GM15510 (cell line): ENCODE measurements around the gene ATP8A2.

Experiments
- POLR2A ChIP-seq: IDR thresholded peaks from 3 replicates; pipeline ENCODE4 v1.6.1; 2011; ENCODE audit warnings: borderline replicate concordance; ENCODE audit not compliant: insufficient read length; ENCODE audit errors: extremely low read depth

ATP8A2 gene

GRCh38 chr13:26020891-26021290 is 649.1 kb downstream of the ATP8A2 start:
- TF ChIP-seq POLR2A = no peak

GRCh38 chr13:26021516-26021915 is 649.7 kb downstream of the ATP8A2 start:
- TF ChIP-seq POLR2A = no peak

- TF ChIP-seq POLR2A = no peak
These were observed 650.2 kb downstream of the ATP8A2 start for GRCh38 chr13:26021956-26022355.

- TF ChIP-seq POLR2A = no peak
These were observed 650.9 kb downstream of the ATP8A2 start for GRCh38 chr13:26022538-26023292.

GRCh38 chr13:26024558-26024957 is 652.8 kb downstream of the ATP8A2 start:
- no peak for TF ChIP-seq POLR2A

GRCh38 chr13:26025196-26025595 is 653.4 kb downstream of the ATP8A2 start:
- TF ChIP-seq POLR2A = no peak

GRCh38 chr13:26025771-26026170 is 654.0 kb downstream of the ATP8A2 start:
- no peak for TF ChIP-seq POLR2A

GRCh38 chr13:26026211-26026610 is 654.4 kb downstream of the ATP8A2 start:
- no peak for TF ChIP-seq POLR2A

- no peak for TF ChIP-seq POLR2A
These were observed 657.9 kb downstream of the ATP8A2 start for GRCh38 chr13:26029581-26030136.

- no peak for TF ChIP-seq POLR2A
These were observed 658.6 kb downstream of the ATP8A2 start for GRCh38 chr13:26030331-26030730.

- no peak for TF ChIP-seq POLR2A
These were observed 662.2 kb downstream of the ATP8A2 start for GRCh38 chr13:26034018-26034417.

GRCh38 chr13:26036383-26036782 is 664.6 kb downstream of the ATP8A2 start:
- TF ChIP-seq POLR2A = no peak

- no peak for TF ChIP-seq POLR2A
These were observed 665.5 kb downstream of the ATP8A2 start for GRCh38 chr13:26037302-26037701.

GRCh38 chr13:26038931-26039475 is 667.2 kb downstream of the ATP8A2 start:
- TF ChIP-seq POLR2A = no peak

GRCh38 chr13:26041444-26041843 is 669.7 kb downstream of the ATP8A2 start:
- no peak for TF ChIP-seq POLR2A

GRCh38 chr13:26042785-26043184 is 671.0 kb downstream of the ATP8A2 start:
- TF ChIP-seq POLR2A = no peak
